Left renal pelvis (tissue), 4 donors: ENCODE data around the gene CPAMD8. TPM values are rescaled to one million over a fixed set of nuclear protein-coding genes. Genes with fewer than 3 reads are reported as not detected.
"Not testable (repeated sequence)": the region's sequence is repeated elsewhere in the genome, so short reads cannot be mapped to it uniquely, and the experiment has no call there.

Experiments used
- DNase-seq, 4 donors: peaks; one replicate each; pipeline ENCODE4 v3.0.0-alpha.2; 2013; ENCODE audit warnings: low read depth in 4 of 4, low spot score in 3 of 4
- polyA plus RNA-seq, 4 donors: library from polyadenylated mRNA; unstranded; fragments of 120-200 nt; gene quantifications; one replicate each; pipeline ENCODE4 v1.2.1, GENCODE V29; 2013; ENCODE audit not compliant: insufficient read length in 4 of 4

The CPAMD8 gene
- polyA plus RNA-seq, 4 donors: 34.3 to 59.8 (median 40.3) TPM

GRCh38 chr19:16951529-16951928 lies 75.1 kb downstream of the CPAMD8 start:
- DNase-seq: no peak

- DNase-seq: no peak
Measured at GRCh38 chr19:16949496-16950023, 77.0 kb downstream of the CPAMD8 start.

- no peak for DNase-seq
Measured at GRCh38 chr19:16946951-16947940, 79.4 kb downstream of the CPAMD8 start.

- no peak for DNase-seq
Measured at GRCh38 chr19:16945762-16946465, 80.7 kb downstream of the CPAMD8 start.

- DNase-seq: no peak
Measured at GRCh38 chr19:16945364-16945714, 81.3 kb downstream of the CPAMD8 start.

- DNase-seq: no peak
Measured at GRCh38 chr19:16944626-16945363, 81.8 kb downstream of the CPAMD8 start.

- no peak for DNase-seq
Measured at GRCh38 chr19:16943942-16944625, 82.5 kb downstream of the CPAMD8 start.

GRCh38 chr19:16943090-16943489 lies 83.5 kb downstream of the CPAMD8 start:
- DNase-seq: not testable (repeated sequence)

- DNase-seq: no peak
Measured at GRCh38 chr19:16942583-16942982, 84.0 kb downstream of the CPAMD8 start.

GRCh38 chr19:16940626-16941025 lies 86.0 kb downstream of the CPAMD8 start:
- DNase-seq: no peak

GRCh38 chr19:16940063-16940462 lies 86.5 kb downstream of the CPAMD8 start:
- DNase-seq: not testable (repeated sequence)

- DNase-seq: no peak
Measured at GRCh38 chr19:16938211-16938610, 88.4 kb downstream of the CPAMD8 start.

- DNase-seq: not testable (repeated sequence)
Measured at GRCh38 chr19:16937796-16938195, 88.8 kb downstream of the CPAMD8 start.

- DNase-seq: no peak
Measured at GRCh38 chr19:16936901-16937300, 89.7 kb downstream of the CPAMD8 start.

GRCh38 chr19:16934489-16934888 lies 92.1 kb downstream of the CPAMD8 start:
- no peak for DNase-seq

GRCh38 chr19:16931306-16931705 lies 95.3 kb downstream of the CPAMD8 start:
- DNase-seq: no peak

- DNase-seq: no peak
Measured at GRCh38 chr19:16930753-16931152, 95.9 kb downstream of the CPAMD8 start.

GRCh38 chr19:16928916-16929315 lies 97.7 kb downstream of the CPAMD8 start:
- DNase-seq: no peak

- no peak for DNase-seq
Measured at GRCh38 chr19:16928351-16928750, 98.3 kb downstream of the CPAMD8 start.

- no peak for DNase-seq
Measured at GRCh38 chr19:16927883-16928282, 98.7 kb downstream of the CPAMD8 start.
